ENCODE data around the gene FILIP1L. TPM values are rescaled to one million over a fixed set of nuclear protein-coding genes. Genes with fewer than 3 reads are reported as not detected.

The FILIP1L gene
- total RNA-seq, 2 experiments from 2014 or later = not detected

DNA sequence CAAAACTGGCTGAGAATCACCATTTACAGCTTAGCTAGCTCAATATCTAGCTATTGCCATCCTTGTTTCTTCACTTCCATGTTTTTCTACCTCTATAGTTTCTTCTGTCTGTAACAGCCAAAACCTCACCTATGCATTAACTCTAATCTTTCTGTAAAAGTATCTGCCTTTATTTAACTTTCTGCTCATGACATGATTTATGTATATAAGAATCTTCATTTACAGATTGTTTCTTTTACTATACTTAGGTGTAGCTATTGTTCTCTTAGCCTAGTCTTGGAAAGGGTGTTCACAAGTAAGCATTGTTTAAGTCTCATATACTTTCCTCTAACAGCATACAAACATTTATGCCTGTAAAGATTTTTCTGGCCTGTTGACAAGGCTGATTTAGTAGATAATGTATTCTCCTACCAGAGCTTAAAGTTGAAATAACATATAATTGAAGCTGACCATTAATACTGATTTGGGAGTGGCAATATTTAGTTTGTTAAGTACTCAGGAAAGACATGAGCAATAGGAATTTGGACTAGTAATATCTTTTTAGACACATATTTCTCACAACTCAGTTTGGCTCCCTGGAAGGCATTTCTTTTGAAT is 9.4 kb downstream of the FILIP1L start:
- TF ChIP-seq EZH2phosphoT487 (IDR thresholded peaks at IDR 0.05; ENCODE audit: borderline replicate concordance, low read depth, low read length) = no peak
- TF ChIP-seq, protein P1, sequence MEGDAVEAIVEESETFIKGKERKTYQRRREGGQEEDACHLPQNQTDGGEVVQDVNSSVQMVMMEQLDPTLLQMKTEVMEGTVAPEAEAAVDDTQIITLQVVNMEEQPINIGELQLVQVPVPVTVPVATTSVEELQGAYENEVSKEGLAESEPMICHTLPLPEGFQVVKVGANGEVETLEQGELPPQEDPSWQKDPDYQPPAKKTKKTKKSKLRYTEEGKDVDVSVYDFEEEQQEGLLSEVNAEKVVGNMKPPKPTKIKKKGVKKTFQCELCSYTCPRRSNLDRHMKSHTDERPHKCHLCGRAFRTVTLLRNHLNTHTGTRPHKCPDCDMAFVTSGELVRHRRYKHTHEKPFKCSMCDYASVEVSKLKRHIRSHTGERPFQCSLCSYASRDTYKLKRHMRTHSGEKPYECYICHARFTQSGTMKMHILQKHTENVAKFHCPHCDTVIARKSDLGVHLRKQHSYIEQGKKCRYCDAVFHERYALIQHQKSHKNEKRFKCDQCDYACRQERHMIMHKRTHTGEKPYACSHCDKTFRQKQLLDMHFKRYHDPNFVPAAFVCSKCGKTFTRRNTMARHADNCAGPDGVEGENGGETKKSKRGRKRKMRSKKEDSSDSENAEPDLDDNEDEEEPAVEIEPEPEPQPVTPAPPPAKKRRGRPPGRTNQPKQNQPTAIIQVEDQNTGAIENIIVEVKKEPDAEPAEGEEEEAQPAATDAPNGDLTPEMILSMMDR (conservative IDR thresholded peaks at IDR 0.05; ENCODE audit: low read length) = no peak
- H3K36me3 ChIP-seq (ENCODE audit: insufficient read depth, low read length) = no peaks in the 10 kb centered on the region
- H3K4me1 ChIP-seq (ENCODE audit: insufficient read depth, low read length, poor library complexity, severe bottlenecking) = peaks cover 33% of the 10 kb centered on the region
- DNase-seq (ENCODE audit: low spot score) = peak; percentile 11
- peak overlapping the region; percentile 50 for H3K4me2 ChIP-seq (ENCODE audit: low read length)
- H2AFZ ChIP-seq (ENCODE audit: low read length) = peak overlapping the region; percentile 48; the same call in 1 of the 2 replicates
- no TSS peak for BruUV-seq (replicated peaks)
- no peak overlapping the region for H3K4me3 ChIP-seq (ENCODE audit: low read depth, low read length, poor library complexity, severe bottlenecking)
- no peaks in the 10 kb centered on the region for H3K9me3 ChIP-seq (ENCODE audit: low read length)
- POLR2A ChIA-PET = interaction anchor here (0.6 to 1.9 kb wide), 16 partner anchors 11 to 289 kb away, joined by 3 to 9 read pairs (median 4); partner anchors contain the start of gene TBC1D23
- no peaks in the 10 kb centered on the region for H4K20me1 ChIP-seq (ENCODE audit: insufficient read depth, low read length)
- intact Hi-C loops (cut with micrococcal nuclease; ENCODE audit: unreplicated experiment) = no loop called here
- H3K79me2 ChIP-seq (ENCODE audit: insufficient read depth, low read depth, low read length) = no peaks in the 10 kb centered on the region
- peak overlapping the region; percentile 58 for H3K27ac ChIP-seq (ENCODE audit: low read depth, low read length, poor library complexity, severe bottlenecking)
- H3K9me2 ChIP-seq (ENCODE audit: insufficient read depth, low read length) = no peaks in the 10 kb centered on the region
- CTCF ChIA-PET (ENCODE audit: unreplicated experiment) = interaction anchor here (0.8 kb wide), 1 partner anchor 287 kb away, joined by 3 read pairs; the partner anchor contains the start of gene CMSS1

DNA sequence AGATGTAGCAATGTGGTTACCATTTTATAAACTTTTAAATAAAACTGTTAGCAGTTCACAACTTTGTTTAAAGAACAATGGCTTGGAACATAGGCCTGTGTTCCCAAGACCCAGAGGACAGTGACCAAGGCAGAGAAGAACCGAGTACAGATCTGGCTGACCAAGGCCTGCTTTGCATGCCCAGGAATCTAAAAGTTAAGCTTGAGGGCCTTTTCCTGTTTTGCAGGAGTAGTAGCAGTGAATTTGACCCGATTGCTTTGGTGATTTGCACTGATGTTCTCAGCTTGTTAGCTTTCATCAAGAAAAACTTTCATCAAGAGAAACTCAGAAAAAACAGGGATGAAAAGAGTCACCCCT is 9.9 kb downstream of the FILIP1L start:
- Histone ChIP-seq H3K4me3 (ENCODE audit: low read depth, low read length, poor library complexity, severe bottlenecking) (no peak overlapping the region), H3K79me2 (ENCODE audit: insufficient read depth, low read depth, low read length) (no peaks in the 10 kb centered on the region), H4K20me1 (ENCODE audit: insufficient read depth, low read length) (no peaks in the 10 kb centered on the region), H2AFZ (ENCODE audit: low read length) (peak overlapping the region; percentile 48; the same call in 1 of the 2 replicates), H3K4me1 (ENCODE audit: insufficient read depth, low read length, poor library complexity, severe bottlenecking) (peaks cover 33% of the 10 kb centered on the region), H3K9me3 (ENCODE audit: low read length) (no peaks in the 10 kb centered on the region), H3K4me2 (ENCODE audit: low read length) (peak overlapping the region; percentile 50), H3K9me2 (ENCODE audit: insufficient read depth, low read length) (no peaks in the 10 kb centered on the region), H3K27ac (ENCODE audit: low read depth, low read length, poor library complexity, severe bottlenecking) (peak overlapping the region; percentile 58), H3K36me3 (ENCODE audit: insufficient read depth, low read length) (no peaks in the 10 kb centered on the region)
- DNase-seq (ENCODE audit: low spot score) = peak; percentile 29
- TF ChIP-seq, protein P1 (conservative IDR thresholded peaks at IDR 0.05; ENCODE audit: low read length) = no peak
- no peak for TF ChIP-seq EZH2phosphoT487 (IDR thresholded peaks at IDR 0.05; ENCODE audit: borderline replicate concordance, low read depth, low read length)
- ChIA-PET POLR2A (interaction anchor here (0.6 to 1.9 kb wide), 13 partner anchors 11 to 156 kb away, joined by 3 to 9 read pairs (median 4); partner anchors contain the start of gene TBC1D23), CTCF (ENCODE audit: unreplicated experiment) (interaction anchor here (0.8 kb wide), 1 partner anchor 287 kb away, joined by 3 read pairs; the partner anchor contains the start of gene CMSS1)
- intact Hi-C loops (cut with micrococcal nuclease; ENCODE audit: unreplicated experiment) = no loop called here
- no TSS peak for BruUV-seq (replicated peaks)
